DND-41 (cell line): ENCODE results near the gene ACAD11.

Experiments
- EZH2 ChIP-seq: IDR thresholded peaks from 3 replicates; pipeline ENCODE4 v1.6.1; 2012; ENCODE audit warnings: borderline replicate concordance, low read depth, mild to moderate bottlenecking, moderate library complexity, low read length, inconsistent platforms; ENCODE audit not compliant: severe bottlenecking
- TF ChIP-seq, protein P1 (sequence below): IDR thresholded peaks from 2 replicates; pipeline ENCODE4 v1.5.1; 2012; ENCODE audit warnings: borderline replicate concordance, low read length, moderate library complexity, mild to moderate bottlenecking; ENCODE audit not compliant: poor library complexity, severe bottlenecking; ENCODE audit errors: extremely low read depth

- TF ChIP-seq, protein P1, sequence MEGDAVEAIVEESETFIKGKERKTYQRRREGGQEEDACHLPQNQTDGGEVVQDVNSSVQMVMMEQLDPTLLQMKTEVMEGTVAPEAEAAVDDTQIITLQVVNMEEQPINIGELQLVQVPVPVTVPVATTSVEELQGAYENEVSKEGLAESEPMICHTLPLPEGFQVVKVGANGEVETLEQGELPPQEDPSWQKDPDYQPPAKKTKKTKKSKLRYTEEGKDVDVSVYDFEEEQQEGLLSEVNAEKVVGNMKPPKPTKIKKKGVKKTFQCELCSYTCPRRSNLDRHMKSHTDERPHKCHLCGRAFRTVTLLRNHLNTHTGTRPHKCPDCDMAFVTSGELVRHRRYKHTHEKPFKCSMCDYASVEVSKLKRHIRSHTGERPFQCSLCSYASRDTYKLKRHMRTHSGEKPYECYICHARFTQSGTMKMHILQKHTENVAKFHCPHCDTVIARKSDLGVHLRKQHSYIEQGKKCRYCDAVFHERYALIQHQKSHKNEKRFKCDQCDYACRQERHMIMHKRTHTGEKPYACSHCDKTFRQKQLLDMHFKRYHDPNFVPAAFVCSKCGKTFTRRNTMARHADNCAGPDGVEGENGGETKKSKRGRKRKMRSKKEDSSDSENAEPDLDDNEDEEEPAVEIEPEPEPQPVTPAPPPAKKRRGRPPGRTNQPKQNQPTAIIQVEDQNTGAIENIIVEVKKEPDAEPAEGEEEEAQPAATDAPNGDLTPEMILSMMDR, result no peak
- no peak for TF ChIP-seq EZH2
Measured at GRCh38 chr3:132679911-132680310, 20.3 kb upstream of the ACAD11 start.
